Smooth muscle cell (in vitro differentiated cells): ENCODE results near the gene DPYD. TPM values are rescaled to one million over a fixed set of nuclear protein-coding genes. Genes with fewer than 3 reads are reported as not detected.

Experiments used
- DNase-seq: peaks from one replicate; lab custom pipeline; 2025; ENCODE audit not compliant: unreplicated experiment; lab: John Stamatoyannopoulos, UW
- H2AFZ ChIP-seq: fragments of 200-600 bp; sonication (generic); 2 replicates; pipeline ENCODE4 v1.6.0; 2016; ENCODE audit warnings: antibody characterized with exemption, low read depth, mild to moderate bottlenecking
- H3F3A ChIP-seq: fragments of 200-600 bp; sonication (generic); 2 replicates; pipeline ENCODE4 v1.6.0; 2017; ENCODE audit warnings: antibody characterized with exemption, low read depth
- H3K27ac ChIP-seq: fragments of 200-600 bp; sonication (generic); 2 replicates; pipeline ENCODE4 v1.5.1; 2016; ENCODE audit warnings: low read depth, mild to moderate bottlenecking
- H3K27me3 ChIP-seq: fragments of 200-600 bp; sonication (generic); 2 replicates; pipeline ENCODE4 v1.6.1; 2016; ENCODE audit warnings: low read depth, mild to moderate bottlenecking
- H3K36me3 ChIP-seq: fragments of 200-600 bp; sonication (generic); 2 replicates; pipeline ENCODE4 v1.5.1; 2016; ENCODE audit warnings: low read depth
- H3K4me1 ChIP-seq: fragments of 200-600 bp; sonication (generic); 2 replicates; pipeline ENCODE4 v1.5.1; 2016; ENCODE audit warnings: low read depth
- H3K4me2 ChIP-seq: fragments of 200-600 bp; sonication (generic); 2 replicates; pipeline ENCODE4 v1.6.0; 2016; ENCODE audit warnings: mild to moderate bottlenecking
- H3K4me3 ChIP-seq: fragments of 200-600 bp; sonication (generic); 2 replicates; pipeline ENCODE4 v1.5.1; 2016; ENCODE audit warnings: mild to moderate bottlenecking
- H3K79me2 ChIP-seq: fragments of 200-600 bp; sonication (generic); 2 replicates; pipeline ENCODE4 v1.6.0; 2016; ENCODE audit warnings: low read depth, mild to moderate bottlenecking
- H3K9ac ChIP-seq: fragments of 200-600 bp; sonication (generic); 2 replicates; pipeline ENCODE4 v1.6.0; 2016; ENCODE audit warnings: low read depth
- H3K9me3 ChIP-seq: fragments of 200-600 bp; sonication (generic); replicated peaks from 2 replicates; pipeline ENCODE4 v1.5.1; 2016; ENCODE audit warnings: low read depth
- H4K20me1 ChIP-seq: fragments of 200-600 bp; sonication (generic); 2 replicates; pipeline ENCODE4 v1.6.0; 2016; ENCODE audit warnings: low read depth
- CTCF ChIP-seq: fragments of 200-600 bp; sonication (generic); IDR thresholded peaks from 2 replicates; pipeline ENCODE4 v1.5.1; 2017; ENCODE audit warnings: borderline replicate concordance, mild to moderate bottlenecking, antibody characterized with exemption; ENCODE audit not compliant: insufficient read depth, poor library complexity, severe bottlenecking
- WGBS: methylation state at CpG from one replicate; pipeline ENCODE4 v1.1.7; 2016; ENCODE audit warnings: low lambda C conversion rate; 5-methylcytosine and 5-hydroxymethylcytosine counted together
- polyA plus RNA-seq: library from polyadenylated mRNA; unstranded; fragments of >200 nt; fragmentation: Nextera tagmentation; extraction: Ambion mirVana; gene quantifications from 2 replicates; pipeline ENCODE4 v1.2.1, GENCODE V29; 2016
- total RNA-seq: library from RNA; depleted of rRNA; stranded (reverse); fragments of >200 nt; gene quantifications from 2 replicates; pipeline ENCODE4 v1.2.3, GENCODE V29; 2014

The DPYD gene
- total and polyA plus RNA-seq, 2 experiments from 2014 or later, result 1.8 to 2.0 TPM

DNA sequence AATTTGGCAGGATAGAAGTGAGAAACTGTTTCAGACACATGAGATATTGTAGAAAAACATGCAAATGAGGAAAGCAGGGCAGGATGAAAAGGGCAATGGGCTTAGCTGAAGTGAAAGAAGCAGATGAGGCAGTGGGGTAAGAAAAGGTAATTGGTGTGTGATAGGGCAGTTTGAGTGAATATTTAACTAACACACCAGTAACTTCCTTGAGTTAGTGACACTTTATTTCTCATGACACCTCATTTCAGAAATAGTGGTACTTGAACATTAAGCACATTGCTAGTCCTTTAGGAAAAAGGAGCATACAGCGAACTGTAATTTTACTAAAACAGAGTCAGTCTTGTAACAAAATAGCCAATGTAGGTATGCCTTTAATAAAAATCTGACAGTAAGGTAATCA, 415.0 kb downstream of the DPYD start:
- Histone ChIP-seq H3K27ac (no peak overlapping the region), H3K4me1 (peaks cover 12% of the 10 kb centered on the region), H3K4me2 (no peak overlapping the region), H3K27me3 (no peaks in the 10 kb centered on the region), H3K36me3 (no peaks in the 10 kb centered on the region), H2AFZ (no peak overlapping the region), H3K79me2 (no peaks in the 10 kb centered on the region), H3K9me3 (no peaks in the 10 kb centered on the region), H3K9ac (no peak overlapping the region), H3K4me3 (no peak overlapping the region), H3F3A (no peaks in the 10 kb centered on the region), H4K20me1 (no peaks in the 10 kb centered on the region)
- no peak for TF ChIP-seq CTCF
- WGBS, result 94% methylated on average over 1 of the region's 1 CpG
- DNase-seq, result no peak

- Histone ChIP-seq H3K36me3 (no peaks in the 10 kb centered on the region), H2AFZ (no peak overlapping the region), H3K4me1 (peaks cover 16% of the 10 kb centered on the region), H4K20me1 (no peaks in the 10 kb centered on the region), H3K27me3 (no peaks in the 10 kb centered on the region), H3K27ac (no peak overlapping the region), H3K4me2 (no peak overlapping the region), H3K79me2 (no peaks in the 10 kb centered on the region), H3K9me3 (no peaks in the 10 kb centered on the region), H3K9ac (no peak overlapping the region), H3F3A (no peaks in the 10 kb centered on the region), H3K4me3 (no peak overlapping the region)
- TF ChIP-seq CTCF, result no peak
- no peak for DNase-seq
- WGBS, result 93% methylated on average over 3 of the region's 3 CpGs
Measured at GRCh38 chr1:97505289-97505688, 415.5 kb downstream of the DPYD start.

DNA sequence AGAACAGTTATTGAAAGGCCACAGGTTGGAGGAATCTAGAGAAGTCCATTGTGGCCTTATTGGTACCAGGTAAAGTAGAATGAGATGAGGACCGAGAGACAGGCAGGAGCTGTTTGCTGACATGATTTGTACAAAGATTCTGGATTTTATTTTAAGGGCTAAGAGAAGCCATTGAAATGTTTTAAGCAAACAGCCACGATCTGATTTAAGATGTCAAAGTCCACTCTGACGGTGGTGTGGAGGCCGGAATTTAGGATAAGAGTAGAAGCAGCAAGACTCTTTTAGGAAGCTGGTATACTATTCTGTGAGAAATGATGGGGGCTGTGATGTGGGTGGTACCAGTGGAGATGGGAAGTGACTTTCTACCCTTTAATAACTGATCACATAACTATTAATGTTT, 418.5 kb downstream of the DPYD start:
- no peaks in the 10 kb centered on the region for H3F3A ChIP-seq
- no peaks in the 10 kb centered on the region for H4K20me1 ChIP-seq
- H3K27ac ChIP-seq, result no peak overlapping the region
- H3K9me3 ChIP-seq, result no peaks in the 10 kb centered on the region
- H3K4me1 ChIP-seq, result peaks cover 18% of the 10 kb centered on the region
- no peak overlapping the region for H2AFZ ChIP-seq
- no peak overlapping the region for H3K4me3 ChIP-seq
- no peak overlapping the region for H3K4me2 ChIP-seq
- H3K36me3 ChIP-seq, result no peaks in the 10 kb centered on the region
- no peaks in the 10 kb centered on the region for H3K27me3 ChIP-seq
- no peak for TF ChIP-seq CTCF
- no peak for DNase-seq
- no peak overlapping the region for H3K9ac ChIP-seq
- 92% methylated on average over 4 of the region's 4 CpGs for WGBS
- no peaks in the 10 kb centered on the region for H3K79me2 ChIP-seq

DNA sequence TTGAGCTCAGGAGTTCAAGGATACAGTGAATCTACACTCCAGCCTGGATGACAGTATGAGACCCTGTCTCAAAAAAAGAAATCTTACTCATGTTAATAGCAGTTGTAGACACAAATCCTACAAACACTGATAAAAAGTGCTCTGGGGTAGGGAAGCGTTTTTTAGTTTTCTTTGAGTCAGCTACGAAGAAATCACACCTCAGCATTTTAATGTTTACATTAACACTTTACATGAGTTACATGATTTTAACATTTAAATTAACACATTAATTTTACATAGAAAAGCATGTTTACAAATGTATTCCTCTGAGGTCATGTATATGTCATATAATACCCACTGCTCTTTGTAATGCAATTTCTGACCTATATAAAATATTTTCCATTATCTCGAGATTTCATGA, 419.2 kb downstream of the DPYD start:
- Histone ChIP-seq H3K79me2 (no peaks in the 10 kb centered on the region), H3K27ac (no peak overlapping the region), H4K20me1 (no peaks in the 10 kb centered on the region), H2AFZ (no peak overlapping the region), H3K9me3 (no peaks in the 10 kb centered on the region), H3K36me3 (no peaks in the 10 kb centered on the region), H3K4me1 (peaks cover 18% of the 10 kb centered on the region), H3K4me3 (no peak overlapping the region), H3K9ac (no peak overlapping the region), H3K27me3 (no peaks in the 10 kb centered on the region), H3F3A (no peaks in the 10 kb centered on the region), H3K4me2 (no peak overlapping the region)
- TF ChIP-seq CTCF, result no peak
- DNase-seq, result no peak
- WGBS, result 69% methylated on average over 3 of the region's 3 CpGs
